ENCODE measurements around the gene MXD1.

- TF ChIP-seq, protein P1, sequence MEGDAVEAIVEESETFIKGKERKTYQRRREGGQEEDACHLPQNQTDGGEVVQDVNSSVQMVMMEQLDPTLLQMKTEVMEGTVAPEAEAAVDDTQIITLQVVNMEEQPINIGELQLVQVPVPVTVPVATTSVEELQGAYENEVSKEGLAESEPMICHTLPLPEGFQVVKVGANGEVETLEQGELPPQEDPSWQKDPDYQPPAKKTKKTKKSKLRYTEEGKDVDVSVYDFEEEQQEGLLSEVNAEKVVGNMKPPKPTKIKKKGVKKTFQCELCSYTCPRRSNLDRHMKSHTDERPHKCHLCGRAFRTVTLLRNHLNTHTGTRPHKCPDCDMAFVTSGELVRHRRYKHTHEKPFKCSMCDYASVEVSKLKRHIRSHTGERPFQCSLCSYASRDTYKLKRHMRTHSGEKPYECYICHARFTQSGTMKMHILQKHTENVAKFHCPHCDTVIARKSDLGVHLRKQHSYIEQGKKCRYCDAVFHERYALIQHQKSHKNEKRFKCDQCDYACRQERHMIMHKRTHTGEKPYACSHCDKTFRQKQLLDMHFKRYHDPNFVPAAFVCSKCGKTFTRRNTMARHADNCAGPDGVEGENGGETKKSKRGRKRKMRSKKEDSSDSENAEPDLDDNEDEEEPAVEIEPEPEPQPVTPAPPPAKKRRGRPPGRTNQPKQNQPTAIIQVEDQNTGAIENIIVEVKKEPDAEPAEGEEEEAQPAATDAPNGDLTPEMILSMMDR (conservative IDR thresholded peaks at IDR 0.05): no peak
- TF ChIP-seq ZFX (IDR thresholded peaks at IDR 0.05): no peak
These were observed 32.5 kb downstream of the MXD1 start for GRCh38 chr2:69947325-69947931.
